DOHH2 (cell line): ENCODE results near the gene KANSL3.

ENCODE experiments used
- H3F3A ChIP-seq: fragments of 200-600 bp; sonication (generic), shearing (Covaris generic); 2 replicates; pipeline ENCODE4 v1.6.0; 2016; ENCODE audit warnings: antibody characterized with exemption, mild to moderate bottlenecking; ENCODE audit not compliant: control insufficient read depth, insufficient read depth
- H3K27ac ChIP-seq: fragments of 200-600 bp; sonication (generic); 2 replicates; pipeline ENCODE4 v1.5.1; 2014; ENCODE audit warnings: low read depth, mild to moderate bottlenecking, low read length, moderate library complexity
- H3K27me3 ChIP-seq: fragments of 200-600 bp; sonication (generic); 2 replicates; pipeline ENCODE4 v1.6.1; 2014; ENCODE audit warnings: mild to moderate bottlenecking, low read length, mixed read lengths; ENCODE audit not compliant: control insufficient read depth
- H3K36me3 ChIP-seq: fragments of 200-600 bp; sonication (generic); 2 replicates; pipeline ENCODE4 v1.6.1; 2014; ENCODE audit warnings: mild to moderate bottlenecking, low read length, moderate library complexity, mixed read lengths; ENCODE audit not compliant: control insufficient read depth
- H3K4me1 ChIP-seq: fragments of 200-600 bp; sonication (generic); 2 replicates; pipeline ENCODE4 v1.6.1; 2014; ENCODE audit warnings: mild to moderate bottlenecking, low read length, mixed read lengths; ENCODE audit not compliant: control insufficient read depth
- H3K4me2 ChIP-seq: fragments of 200-600 bp; sonication (generic); 2 replicates; pipeline ENCODE4 v1.6.0; 2014; ENCODE audit warnings: mild to moderate bottlenecking, low read length, moderate library complexity
- H3K4me3 ChIP-seq: fragments of 200-600 bp; sonication (generic); 2 replicates; pipeline ENCODE4 v1.5.1; 2014; ENCODE audit warnings: mild to moderate bottlenecking, low read length, mixed read lengths
- H3K79me2 ChIP-seq: fragments of 200-600 bp; sonication (generic); 2 replicates; pipeline ENCODE4 v1.6.1; 2014; ENCODE audit warnings: mild to moderate bottlenecking, low read length, mixed read lengths; ENCODE audit not compliant: control insufficient read depth
- H3K9me2 ChIP-seq: fragments of 200-600 bp; sonication (generic); replicated peaks from 2 replicates; pipeline ENCODE4 v1.6.1; 2014; ENCODE audit warnings: mild to moderate bottlenecking, low read length, mixed read lengths; ENCODE audit not compliant: control insufficient read depth
- H3K9me3 ChIP-seq: fragments of 200-600 bp; sonication (generic); 2 replicates; pipeline ENCODE4 v1.6.1; 2014; ENCODE audit warnings: antibody characterized with exemption, low read length, mixed read lengths; ENCODE audit not compliant: control insufficient read depth, insufficient read depth
- H4K20me1 ChIP-seq: fragments of 200-600 bp; sonication (generic); 2 replicates; pipeline ENCODE4 v1.6.0; 2014; ENCODE audit warnings: low read depth, mild to moderate bottlenecking, antibody characterized with exemption, low read length, moderate library complexity; ENCODE audit not compliant: control insufficient read depth, insufficient read depth
- CTCF ChIP-seq: fragments of 200-600 bp; sonication (generic); IDR thresholded peaks from one replicate; pipeline ENCODE4 v1.5.1; 2014; ENCODE audit warnings: antibody characterized with exemption, mild to moderate bottlenecking, low read depth, low read length; ENCODE audit not compliant: poor library complexity, severe bottlenecking
- EZH2phosphoT487 ChIP-seq: fragments of 200-600 bp; sonication (generic); IDR thresholded peaks from 2 replicates; pipeline ENCODE4 v1.6.1; 2017; ENCODE audit warnings: borderline replicate concordance, mild to moderate bottlenecking, antibody characterized with exemption, low read length, moderate library complexity, mixed read lengths

The KANSL3 gene

GRCh38 chr2:96547731-96548171, 90.4 kb downstream of the KANSL3 start:
- Histone ChIP-seq H3F3A (no peaks in the 10 kb centered on the region), H3K4me2 (no peak overlapping the region), H3K27me3 (no peaks in the 10 kb centered on the region), H3K9me3 (no peaks in the 10 kb centered on the region), H3K4me1 (no peaks in the 10 kb centered on the region), H3K27ac (no peak overlapping the region), H3K4me3 (no peak overlapping the region), H4K20me1 (no peaks in the 10 kb centered on the region), H3K9me2 (no peaks in the 10 kb centered on the region), H3K36me3 (no peaks in the 10 kb centered on the region), H3K79me2 (no peaks in the 10 kb centered on the region)
- no peak for TF ChIP-seq CTCF
- no peak for TF ChIP-seq EZH2phosphoT487

- no peak overlapping the region for H3K27ac ChIP-seq
- no peaks in the 10 kb centered on the region for H3K4me1 ChIP-seq
- H3F3A ChIP-seq: no peaks in the 10 kb centered on the region
- H3K9me3 ChIP-seq: no peaks in the 10 kb centered on the region
- H3K4me2 ChIP-seq: no peak overlapping the region
- no peaks in the 10 kb centered on the region for H3K9me2 ChIP-seq
- no peaks in the 10 kb centered on the region for H3K79me2 ChIP-seq
- no peaks in the 10 kb centered on the region for H4K20me1 ChIP-seq
- no peak overlapping the region for H3K4me3 ChIP-seq
- H3K36me3 ChIP-seq: no peaks in the 10 kb centered on the region
- no peak for TF ChIP-seq CTCF
- TF ChIP-seq EZH2phosphoT487: no peak
- H3K27me3 ChIP-seq: no peaks in the 10 kb centered on the region
Observed at GRCh38 chr2:96547203-96547641, 90.9 kb downstream of the KANSL3 start.

- no peaks in the 10 kb centered on the region for H4K20me1 ChIP-seq
- no peak overlapping the region for H3K4me3 ChIP-seq
- H3K9me3 ChIP-seq: no peaks in the 10 kb centered on the region
- TF ChIP-seq EZH2phosphoT487 (no peak), CTCF (no peak)
- no peaks in the 10 kb centered on the region for H3F3A ChIP-seq
- no peaks in the 10 kb centered on the region for H3K9me2 ChIP-seq
- no peak overlapping the region for H3K27ac ChIP-seq
- H3K36me3 ChIP-seq: no peaks in the 10 kb centered on the region
- no peak overlapping the region for H3K4me2 ChIP-seq
- H3K27me3 ChIP-seq: no peaks in the 10 kb centered on the region
- H3K79me2 ChIP-seq: no peaks in the 10 kb centered on the region
- H3K4me1 ChIP-seq: no peaks in the 10 kb centered on the region
Observed at GRCh38 chr2:96546797-96547196, 91.3 kb downstream of the KANSL3 start.

- no peaks in the 10 kb centered on the region for H3F3A ChIP-seq
- no peaks in the 10 kb centered on the region for H3K9me3 ChIP-seq
- no peak overlapping the region for H3K4me2 ChIP-seq
- no peak overlapping the region for H3K4me3 ChIP-seq
- H4K20me1 ChIP-seq: no peaks in the 10 kb centered on the region
- TF ChIP-seq EZH2phosphoT487 (no peak), CTCF (no peak)
- H3K9me2 ChIP-seq: no peaks in the 10 kb centered on the region
- H3K79me2 ChIP-seq: no peaks in the 10 kb centered on the region
- no peak overlapping the region for H3K27ac ChIP-seq
- no peaks in the 10 kb centered on the region for H3K27me3 ChIP-seq
- no peaks in the 10 kb centered on the region for H3K36me3 ChIP-seq
- H3K4me1 ChIP-seq: no peaks in the 10 kb centered on the region
Observed at GRCh38 chr2:96546321-96546720, 91.8 kb downstream of the KANSL3 start.
